KMS-11 (cell line): ENCODE results near the gene CD93.

Experiments used
- H2AFZ ChIP-seq: fragments of 200-600 bp; sonication (generic); 2 replicates; pipeline ENCODE4 v1.6.1; 2016; ENCODE audit warnings: antibody characterized with exemption, mixed run types, low read depth
- H3K27ac ChIP-seq: fragments of 200-600 bp; sonication (generic); 2 replicates; pipeline ENCODE4 v1.6.1; 2016; ENCODE audit warnings: mild to moderate bottlenecking, mixed run types
- H3K27me3 ChIP-seq: fragments of 200-600 bp; sonication (generic); 2 replicates; pipeline ENCODE4 v1.6.1; 2017; ENCODE audit warnings: mild to moderate bottlenecking, low read depth, mixed run types, moderate library complexity; ENCODE audit not compliant: insufficient read depth
- H3K36me3 ChIP-seq: fragments of 200-600 bp; sonication (generic); 2 replicates; pipeline ENCODE4 v1.6.1; 2017; ENCODE audit warnings: mild to moderate bottlenecking, mixed run types; ENCODE audit not compliant: insufficient read depth
- H3K4me1 ChIP-seq: fragments of 200-600 bp; sonication (generic); 2 replicates; pipeline ENCODE4 v1.6.1; 2016; ENCODE audit warnings: mild to moderate bottlenecking, low read depth, mixed run types; ENCODE audit not compliant: poor library complexity, severe bottlenecking
- H3K4me2 ChIP-seq: fragments of 200-600 bp; sonication (generic); 2 replicates; pipeline ENCODE4 v1.7.0; 2016; ENCODE audit warnings: mild to moderate bottlenecking, mixed run types
- H3K4me3 ChIP-seq: fragments of 200-600 bp; sonication (generic); IDR thresholded peaks from 2 replicates; pipeline ENCODE4 v1.6.1; 2017; ENCODE audit warnings: low read depth, low read length, mixed read lengths; ENCODE audit not compliant: insufficient read depth
- H3K79me2 ChIP-seq: fragments of 200-600 bp; sonication (generic); 2 replicates; pipeline ENCODE4 v1.6.1; 2016; ENCODE audit warnings: low read depth, mixed run types; ENCODE audit not compliant: insufficient read depth
- H3K9ac ChIP-seq: fragments of 200-600 bp; sonication (generic); 2 replicates; pipeline ENCODE4 v1.6.1; 2016; ENCODE audit warnings: mild to moderate bottlenecking, mixed run types
- H4K20me1 ChIP-seq: fragments of 200-600 bp; sonication (generic); 2 replicates; pipeline ENCODE4 v1.6.1; 2016; ENCODE audit warnings: mild to moderate bottlenecking, mixed run types; ENCODE audit not compliant: insufficient read depth
- CTCF ChIP-seq: fragments of 200-600 bp; sonication (generic); conservative IDR thresholded peaks from 2 replicates; pipeline ENCODE4 v1.6.1; 2017; ENCODE audit warnings: low read depth, mild to moderate bottlenecking, antibody characterized with exemption, low read length, moderate library complexity, mixed read lengths

CD93 gene

GRCh38 chr20:23122321-23122720 lies 36.2 kb upstream of the CD93 start:
- Histone ChIP-seq H3K36me3 (no peaks in the 10 kb centered on the region), H3K4me1 (no peaks in the 10 kb centered on the region), H3K27me3 (no peaks in the 10 kb centered on the region), H3K79me2 (no peaks in the 10 kb centered on the region), H4K20me1 (no peaks in the 10 kb centered on the region), H3K4me3 (no peak overlapping the region), H3K9ac (no peak overlapping the region), H2AFZ (no peak overlapping the region), H3K27ac (no peak overlapping the region), H3K4me2 (no peak overlapping the region)
- TF ChIP-seq CTCF: no peak

- Histone ChIP-seq H3K9ac (no peak overlapping the region), H4K20me1 (no peaks in the 10 kb centered on the region), H3K27ac (no peak overlapping the region), H3K79me2 (no peaks in the 10 kb centered on the region), H3K4me1 (no peaks in the 10 kb centered on the region), H3K36me3 (no peaks in the 10 kb centered on the region), H3K4me3 (no peak overlapping the region), H3K4me2 (no peak overlapping the region), H3K27me3 (no peaks in the 10 kb centered on the region), H2AFZ (no peak overlapping the region)
- TF ChIP-seq CTCF: no peak
Measured at GRCh38 chr20:23121751-23122320, 35.7 kb upstream of the CD93 start.

- no peak overlapping the region for H3K4me3 ChIP-seq
- no peak overlapping the region for H3K9ac ChIP-seq
- no peak overlapping the region for H2AFZ ChIP-seq
- no peak overlapping the region for H3K4me2 ChIP-seq
- H4K20me1 ChIP-seq: no peaks in the 10 kb centered on the region
- H3K27ac ChIP-seq: no peak overlapping the region
- H3K4me1 ChIP-seq: no peaks in the 10 kb centered on the region
- H3K27me3 ChIP-seq: no peaks in the 10 kb centered on the region
- H3K79me2 ChIP-seq: no peaks in the 10 kb centered on the region
- no peaks in the 10 kb centered on the region for H3K36me3 ChIP-seq
- no peak for TF ChIP-seq CTCF
Measured at GRCh38 chr20:23120936-23121750, 35.0 kb upstream of the CD93 start.

- H3K4me3 ChIP-seq: no peak overlapping the region
- H3K4me2 ChIP-seq: no peak overlapping the region
- H3K27me3 ChIP-seq: no peaks in the 10 kb centered on the region
- no peak for TF ChIP-seq CTCF
- H3K4me1 ChIP-seq: no peaks in the 10 kb centered on the region
- H4K20me1 ChIP-seq: no peaks in the 10 kb centered on the region
- H3K9ac ChIP-seq: no peak overlapping the region
- no peaks in the 10 kb centered on the region for H3K79me2 ChIP-seq
- no peak overlapping the region for H2AFZ ChIP-seq
- H3K36me3 ChIP-seq: no peaks in the 10 kb centered on the region
- no peak overlapping the region for H3K27ac ChIP-seq
Measured at GRCh38 chr20:23120261-23120660, 34.1 kb upstream of the CD93 start.
